DOHH2 (cell line): Measurements from ENCODE around the gene MGMT.

ENCODE experiments used
- H3F3A ChIP-seq: fragments of 200-600 bp; sonication (generic), shearing (Covaris generic); 2 replicates; pipeline ENCODE4 v1.6.0; 2016; ENCODE audit warnings: antibody characterized with exemption, mild to moderate bottlenecking; ENCODE audit not compliant: control insufficient read depth, insufficient read depth
- H3K27ac ChIP-seq: fragments of 200-600 bp; sonication (generic); 2 replicates; pipeline ENCODE4 v1.5.1; 2014; ENCODE audit warnings: low read depth, mild to moderate bottlenecking, low read length, moderate library complexity
- H3K27me3 ChIP-seq: fragments of 200-600 bp; sonication (generic); 2 replicates; pipeline ENCODE4 v1.6.1; 2014; ENCODE audit warnings: mild to moderate bottlenecking, low read length, mixed read lengths; ENCODE audit not compliant: control insufficient read depth
- H3K36me3 ChIP-seq: fragments of 200-600 bp; sonication (generic); 2 replicates; pipeline ENCODE4 v1.6.1; 2014; ENCODE audit warnings: mild to moderate bottlenecking, low read length, moderate library complexity, mixed read lengths; ENCODE audit not compliant: control insufficient read depth
- H3K4me1 ChIP-seq: fragments of 200-600 bp; sonication (generic); 2 replicates; pipeline ENCODE4 v1.6.1; 2014; ENCODE audit warnings: mild to moderate bottlenecking, low read length, mixed read lengths; ENCODE audit not compliant: control insufficient read depth
- H3K4me2 ChIP-seq: fragments of 200-600 bp; sonication (generic); 2 replicates; pipeline ENCODE4 v1.6.0; 2014; ENCODE audit warnings: mild to moderate bottlenecking, low read length, moderate library complexity
- H3K4me3 ChIP-seq: fragments of 200-600 bp; sonication (generic); 2 replicates; pipeline ENCODE4 v1.5.1; 2014; ENCODE audit warnings: mild to moderate bottlenecking, low read length, mixed read lengths
- H3K79me2 ChIP-seq: fragments of 200-600 bp; sonication (generic); 2 replicates; pipeline ENCODE4 v1.6.1; 2014; ENCODE audit warnings: mild to moderate bottlenecking, low read length, mixed read lengths; ENCODE audit not compliant: control insufficient read depth
- H3K9me2 ChIP-seq: fragments of 200-600 bp; sonication (generic); replicated peaks from 2 replicates; pipeline ENCODE4 v1.6.1; 2014; ENCODE audit warnings: mild to moderate bottlenecking, low read length, mixed read lengths; ENCODE audit not compliant: control insufficient read depth
- H3K9me3 ChIP-seq: fragments of 200-600 bp; sonication (generic); 2 replicates; pipeline ENCODE4 v1.6.1; 2014; ENCODE audit warnings: antibody characterized with exemption, low read length, mixed read lengths; ENCODE audit not compliant: control insufficient read depth, insufficient read depth
- H4K20me1 ChIP-seq: fragments of 200-600 bp; sonication (generic); 2 replicates; pipeline ENCODE4 v1.6.0; 2014; ENCODE audit warnings: low read depth, mild to moderate bottlenecking, antibody characterized with exemption, low read length, moderate library complexity; ENCODE audit not compliant: control insufficient read depth, insufficient read depth
- CTCF ChIP-seq: fragments of 200-600 bp; sonication (generic); IDR thresholded peaks from one replicate; pipeline ENCODE4 v1.5.1; 2014; ENCODE audit warnings: antibody characterized with exemption, mild to moderate bottlenecking, low read depth, low read length; ENCODE audit not compliant: poor library complexity, severe bottlenecking
- EZH2phosphoT487 ChIP-seq: fragments of 200-600 bp; sonication (generic); IDR thresholded peaks from 2 replicates; pipeline ENCODE4 v1.6.1; 2017; ENCODE audit warnings: borderline replicate concordance, mild to moderate bottlenecking, antibody characterized with exemption, low read length, moderate library complexity, mixed read lengths

Gene MGMT

GRCh38 chr10:129779126-129780111 lies 312.4 kb downstream of the MGMT start:
- Histone ChIP-seq H3K9me3 (no peaks in the 10 kb centered on the region), H3K79me2 (no peaks in the 10 kb centered on the region), H3K9me2 (no peaks in the 10 kb centered on the region), H3K4me3 (no peak overlapping the region), H3K27ac (no peak overlapping the region), H4K20me1 (no peaks in the 10 kb centered on the region), H3K36me3 (no peaks in the 10 kb centered on the region), H3K27me3 (no peaks in the 10 kb centered on the region), H3K4me1 (no peaks in the 10 kb centered on the region), H3K4me2 (no peak overlapping the region), H3F3A (no peaks in the 10 kb centered on the region)
- TF ChIP-seq CTCF (no peak), EZH2phosphoT487 (no peak)

- no peaks in the 10 kb centered on the region for H3F3A ChIP-seq
- no peaks in the 10 kb centered on the region for H3K9me3 ChIP-seq
- H3K27me3 ChIP-seq, result no peaks in the 10 kb centered on the region
- H3K9me2 ChIP-seq, result no peaks in the 10 kb centered on the region
- no peak overlapping the region for H3K27ac ChIP-seq
- H3K36me3 ChIP-seq, result no peaks in the 10 kb centered on the region
- H3K4me1 ChIP-seq, result no peaks in the 10 kb centered on the region
- H4K20me1 ChIP-seq, result no peaks in the 10 kb centered on the region
- TF ChIP-seq CTCF, result no peak
- TF ChIP-seq EZH2phosphoT487, result no peak
- no peak overlapping the region for H3K4me2 ChIP-seq
- H3K79me2 ChIP-seq, result no peaks in the 10 kb centered on the region
- no peak overlapping the region for H3K4me3 ChIP-seq
Observed at GRCh38 chr10:129780198-129780597, 313.2 kb downstream of the MGMT start.

- no peaks in the 10 kb centered on the region for H3K9me3 ChIP-seq
- H4K20me1 ChIP-seq, result no peaks in the 10 kb centered on the region
- TF ChIP-seq CTCF, result no peak
- no peak for TF ChIP-seq EZH2phosphoT487
- no peak overlapping the region for H3K4me2 ChIP-seq
- no peaks in the 10 kb centered on the region for H3K79me2 ChIP-seq
- H3K36me3 ChIP-seq, result no peaks in the 10 kb centered on the region
- H3K4me3 ChIP-seq, result no peak overlapping the region
- H3K9me2 ChIP-seq, result no peaks in the 10 kb centered on the region
- no peaks in the 10 kb centered on the region for H3K4me1 ChIP-seq
- no peaks in the 10 kb centered on the region for H3K27me3 ChIP-seq
- H3K27ac ChIP-seq, result no peak overlapping the region
- no peaks in the 10 kb centered on the region for H3F3A ChIP-seq
Observed at GRCh38 chr10:129780901-129781795, 314.1 kb downstream of the MGMT start.
